Activated CD8-positive, alpha-beta memory T cell treated with anti-CD3 and anti-CD28 coated beads for 36 hours (primary cell): ENCODE data around the gene CEP72. TPM values are rescaled to one million over a fixed set of nuclear protein-coding genes. Genes with fewer than 3 reads are reported as not detected.

Experiments
- CTCF ChIA-PET: fragments of 350-600 bp; sonication (Branson Sonifier 250); formaldehyde crosslinking; loops from one replicate; lab custom pipeline; 2021; ENCODE audit warnings: antibody characterized with exemption; lab: Charles Lee
- POLR2A ChIA-PET: fragments of 350-600 bp; sonication (Branson Sonifier 250); formaldehyde crosslinking; loops from one replicate; lab custom pipeline; 2021; ENCODE audit warnings: antibody characterized with exemption; lab: Charles Lee
- total RNA-seq, 2 experiments: library from RNA; stranded (reverse); gene quantifications; one replicate each; pipeline ENCODE4 v1.2.3, GENCODE V29; 2021

CEP72 gene
- total RNA-seq, 2 experiments from 2014 or later = 21.5 to 23.1 TPM

- POLR2A ChIA-PET = no interaction called here
- CTCF ChIA-PET = no interaction called here
These were observed 52.8 kb downstream of the CEP72 start for GRCh38 chr5:664994-665360.

- ChIA-PET POLR2A (no interaction called here), CTCF (no interaction called here)
These were observed 53.4 kb downstream of the CEP72 start for GRCh38 chr5:665541-665955.

DNA sequence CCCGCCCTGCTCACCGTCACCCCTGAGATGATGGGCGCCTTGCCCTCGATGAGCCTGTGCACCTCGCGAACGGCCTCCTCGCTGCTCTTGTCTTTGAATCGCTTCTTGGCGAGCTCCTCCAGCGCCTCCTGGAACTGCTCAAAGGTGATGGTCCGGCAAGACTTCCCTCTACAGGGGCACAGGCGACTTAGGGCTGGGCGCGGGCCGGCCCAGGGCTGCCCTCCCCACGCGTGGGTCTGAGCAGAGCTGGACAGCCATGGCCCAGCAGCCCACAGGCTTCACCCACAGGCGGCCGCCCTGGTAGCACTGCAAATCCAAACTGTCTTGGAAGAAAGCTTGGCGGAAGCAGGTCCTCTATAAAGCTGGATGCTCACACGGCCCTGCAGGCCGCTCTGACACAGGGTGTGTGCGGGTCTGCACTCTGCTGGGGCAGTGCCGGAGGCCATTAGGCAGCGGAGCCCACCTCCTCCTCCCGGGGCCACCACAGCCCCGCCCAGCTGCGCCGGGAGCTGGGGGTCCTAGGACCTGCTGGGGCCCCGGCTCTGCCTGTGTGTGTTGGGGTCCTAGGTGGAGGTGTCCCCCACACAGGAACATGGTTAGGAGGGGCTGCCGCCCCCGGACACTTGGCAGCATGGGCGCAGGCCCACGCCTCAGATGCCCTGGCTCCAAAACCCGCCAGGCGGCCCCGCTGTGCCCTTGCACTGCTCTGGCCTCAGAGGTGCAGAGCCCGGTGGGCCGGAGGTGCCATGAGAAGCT is 54.0 kb downstream of the CEP72 start:
- CTCF ChIA-PET = no interaction called here
- POLR2A ChIA-PET = no interaction called here

DNA sequence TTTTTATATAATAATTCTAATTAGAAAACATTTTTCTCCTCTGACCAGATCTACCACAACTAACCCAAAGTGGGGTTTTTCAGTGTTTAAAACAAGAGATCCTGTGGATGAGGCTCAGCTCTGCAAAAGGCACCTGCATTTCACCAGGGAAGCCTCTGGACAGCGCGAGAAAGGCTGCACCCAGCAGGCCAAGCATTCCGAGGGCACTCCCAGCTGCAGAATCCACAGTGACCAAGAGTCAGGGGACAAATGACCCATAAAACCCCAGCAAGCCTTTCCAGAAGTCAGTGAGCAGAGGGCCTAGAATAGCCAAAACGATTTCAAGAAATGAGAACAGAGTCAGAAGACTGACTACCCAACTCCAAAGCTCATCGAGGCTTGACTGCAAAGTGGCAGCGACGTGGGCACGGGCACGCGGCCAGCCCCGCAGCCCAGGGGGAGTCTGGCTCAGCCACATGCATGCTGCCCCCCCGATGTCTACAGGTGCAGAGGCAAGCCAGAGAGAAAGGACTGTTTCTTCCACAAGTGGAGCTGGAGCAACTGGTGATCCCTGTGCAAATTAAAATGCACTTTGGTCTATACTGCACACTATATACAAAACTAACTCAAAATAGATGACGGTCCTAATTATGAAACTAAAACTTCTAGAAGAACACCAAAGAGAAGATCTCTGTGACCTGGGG is 54.8 kb downstream of the CEP72 start:
- ChIA-PET POLR2A (no interaction called here), CTCF (no interaction called here)

- POLR2A ChIA-PET = no interaction called here
- CTCF ChIA-PET = interaction anchor here (2.0 to 2.5 kb wide), 2 partner anchors 15 to 234 kb away, joined by 7 to 8 read pairs; no protein-coding TSS in a partner anchor
These were observed 56.3 kb downstream of the CEP72 start for GRCh38 chr5:668283-668995.

GRCh38 chr5:669111-669841 is 57.1 kb downstream of the CEP72 start:
- CTCF ChIA-PET = interaction anchor here (1.2 to 2.5 kb wide), 3 partner anchors 16 to 254 kb away, joined by 3 to 8 read pairs (median 7); no protein-coding TSS in a partner anchor
- POLR2A ChIA-PET = no interaction called here

DNA sequence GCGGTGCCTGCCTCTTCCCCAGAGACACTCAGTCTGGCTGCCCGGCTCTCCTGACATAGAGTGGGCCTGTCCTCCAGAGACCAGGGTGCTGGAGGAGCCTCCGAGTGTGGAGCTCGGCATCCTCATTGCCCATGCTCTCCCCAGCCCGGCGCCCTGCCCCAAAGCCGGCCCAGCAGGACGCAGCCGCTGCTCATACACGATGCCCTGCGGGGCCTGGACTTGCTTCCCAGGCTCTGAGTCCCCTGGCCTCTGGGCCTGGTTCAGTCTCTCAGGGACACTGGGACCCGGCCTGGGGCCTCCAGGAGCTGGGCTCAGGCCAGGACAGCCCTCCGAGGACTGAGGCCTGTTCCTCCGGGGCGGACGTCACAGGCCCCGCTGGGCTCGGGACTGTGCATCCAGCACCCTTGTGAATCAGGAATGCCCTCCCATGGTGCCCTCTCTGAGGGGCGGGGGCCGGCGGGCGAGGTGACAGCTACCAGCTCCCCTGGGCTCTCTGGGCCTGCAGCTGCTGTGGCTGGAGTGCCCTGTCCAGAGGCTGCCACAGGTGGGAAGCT is 57.8 kb downstream of the CEP72 start:
- ChIA-PET CTCF (interaction anchor here (1.2 to 2.5 kb wide), 3 partner anchors 16 to 254 kb away, joined by 3 to 8 read pairs (median 7); no protein-coding TSS in a partner anchor), POLR2A (no interaction called here)

DNA sequence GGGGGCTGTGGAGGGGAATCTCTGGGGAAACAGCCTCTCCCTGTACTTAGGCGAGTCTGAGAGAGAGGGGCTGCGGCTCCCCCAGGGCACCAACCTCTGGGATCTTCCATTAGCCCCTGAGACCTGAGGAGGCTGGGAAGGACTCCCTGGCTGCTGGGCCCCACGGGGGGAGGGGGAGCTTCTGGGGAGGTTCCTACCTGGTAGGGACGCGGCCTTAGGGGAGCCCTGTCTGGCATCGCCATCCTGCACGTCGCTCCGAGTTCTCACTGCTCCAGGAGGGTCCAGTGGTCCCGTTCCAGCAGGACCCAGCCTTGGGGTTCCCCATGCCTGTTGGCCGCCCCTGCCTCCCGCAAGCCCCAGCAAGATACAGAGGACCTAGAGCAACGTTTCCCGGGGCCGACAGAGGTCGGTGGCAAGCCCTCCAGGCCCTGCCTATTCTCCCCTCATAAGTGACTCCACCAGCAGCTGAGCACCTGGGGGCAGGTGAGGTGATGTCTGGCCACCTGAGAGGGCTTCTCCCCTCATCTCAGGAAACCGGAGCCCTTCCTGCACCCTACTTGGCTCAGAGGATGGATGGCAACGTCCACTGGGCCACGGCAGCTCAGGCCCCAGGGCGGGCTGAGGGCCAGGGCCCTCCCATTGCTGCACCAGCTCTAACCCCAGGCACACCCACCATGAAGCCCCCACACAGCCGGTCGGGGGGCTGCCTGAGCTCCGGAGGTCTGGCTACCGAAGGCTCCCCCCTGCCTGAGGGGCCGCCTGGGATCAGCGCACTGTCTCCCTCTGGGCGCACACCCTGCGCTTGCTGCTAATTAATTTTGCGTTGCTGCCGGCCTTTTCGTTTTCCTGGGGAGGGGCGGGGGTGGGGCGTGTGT is 58.5 kb downstream of the CEP72 start:
- ChIA-PET POLR2A (interaction anchor here (0.5 kb wide), 1 partner anchor 59 kb away, joined by 3 read pairs; no protein-coding TSS in a partner anchor), CTCF (interaction anchor here (1.2 to 2.5 kb wide), 3 partner anchors 224 to 253 kb away, joined by 3 to 7 read pairs (median 3); no protein-coding TSS in a partner anchor)

GRCh38 chr5:671459-672328 is 59.6 kb downstream of the CEP72 start:
- ChIA-PET CTCF (interaction anchor here (1.3 kb wide), 1 partner anchor 223 kb away, joined by 3 read pairs; no protein-coding TSS in a partner anchor), POLR2A (interaction anchor here (0.5 kb wide), 1 partner anchor 60 kb away, joined by 3 read pairs; no protein-coding TSS in a partner anchor)

DNA sequence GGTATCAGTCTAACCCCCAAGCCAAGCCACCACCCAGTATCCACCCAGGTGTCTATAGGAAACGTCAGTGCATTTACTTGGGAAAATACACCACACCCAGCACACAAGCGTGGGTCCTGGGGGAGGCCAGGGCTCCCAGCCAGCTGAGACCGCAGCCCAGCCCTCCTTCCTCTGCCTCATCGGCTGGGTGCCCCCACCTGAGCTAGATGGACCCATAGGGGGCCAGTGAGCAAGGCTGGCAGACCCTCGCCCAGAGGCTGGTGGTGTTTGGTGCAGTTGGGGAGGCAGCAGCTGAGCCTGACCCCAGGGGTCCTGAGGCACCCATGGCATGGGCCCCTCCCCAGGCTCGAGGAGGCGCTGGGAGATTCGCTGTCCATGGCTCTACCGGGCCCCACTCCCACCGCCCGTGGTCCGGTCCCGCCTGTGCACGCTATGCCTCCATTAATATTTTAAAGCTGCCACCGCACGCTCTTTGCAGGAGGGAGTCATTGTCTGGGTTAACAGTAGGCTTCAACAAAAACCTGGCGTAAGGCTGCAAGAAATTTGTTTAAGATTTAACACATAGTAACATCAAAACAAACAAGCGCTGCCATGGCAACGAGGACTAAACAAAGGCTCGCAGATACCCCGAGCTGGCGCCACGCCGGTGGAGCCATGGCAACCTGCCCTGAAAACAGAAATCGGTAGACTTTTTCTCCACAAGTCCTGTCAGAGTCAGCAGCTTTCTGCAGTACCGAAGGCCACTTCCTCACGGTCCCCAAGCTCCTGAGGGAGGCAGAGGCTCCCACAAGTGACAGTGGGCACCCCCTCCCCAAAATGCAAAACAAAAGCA is 60.4 kb downstream of the CEP72 start:
- ChIA-PET CTCF (interaction anchor here (1.1 to 1.5 kb wide), 2 partner anchors 220 to 231 kb away, joined by 3 to 5 read pairs; partner anchors contain the start of genes BRD9 and TRIP13), POLR2A (no interaction called here)

GRCh38 chr5:673161-673830 is 61.2 kb downstream of the CEP72 start:
- ChIA-PET CTCF (interaction anchor here (1.1 to 1.5 kb wide), 2 partner anchors 219 to 230 kb away, joined by 3 to 5 read pairs; partner anchors contain the start of genes BRD9 and TRIP13), POLR2A (no interaction called here)

DNA sequence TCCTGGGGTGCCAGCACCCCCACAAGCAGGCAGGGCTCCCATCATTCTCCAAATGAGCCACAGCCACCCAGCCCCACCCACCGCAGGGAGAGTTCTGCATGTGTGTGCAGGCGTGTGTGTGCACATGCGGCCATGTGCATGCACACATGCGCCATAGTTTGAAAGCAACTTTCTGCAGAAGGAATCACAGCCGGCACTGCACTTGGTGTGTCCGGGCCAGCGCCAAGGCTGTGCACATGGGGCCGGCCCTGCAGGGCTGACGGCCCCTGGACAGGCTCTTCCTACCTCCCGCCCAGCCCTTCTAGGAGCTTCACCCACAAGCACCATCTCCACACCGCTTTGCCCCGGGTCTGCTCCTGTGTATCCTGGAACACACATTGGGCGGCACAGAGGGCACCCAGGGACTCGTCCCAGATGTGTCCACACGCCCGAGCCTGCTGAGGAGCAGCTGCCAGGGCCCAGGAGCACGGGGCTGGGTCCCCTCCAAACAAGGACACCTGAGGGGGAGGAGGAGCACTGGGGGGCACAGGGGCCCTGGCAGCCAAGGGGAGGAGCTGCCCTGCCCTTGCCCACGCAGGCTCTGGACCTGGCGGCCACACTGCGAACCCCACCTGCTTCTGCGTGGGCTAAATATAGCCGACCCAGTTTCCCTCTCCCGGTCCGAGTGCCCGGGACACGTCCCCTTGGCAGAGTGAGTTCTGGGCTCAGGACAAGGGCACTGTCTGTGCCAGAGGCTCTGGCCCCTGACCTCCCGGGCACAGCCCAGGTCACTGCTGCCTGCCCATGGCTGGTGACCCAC is 61.9 kb downstream of the CEP72 start:
- CTCF ChIA-PET = interaction anchor here (1.1 to 1.5 kb wide), 2 partner anchors 219 to 229 kb away, joined by 3 to 5 read pairs; partner anchors contain the start of genes BRD9 and TRIP13

DNA sequence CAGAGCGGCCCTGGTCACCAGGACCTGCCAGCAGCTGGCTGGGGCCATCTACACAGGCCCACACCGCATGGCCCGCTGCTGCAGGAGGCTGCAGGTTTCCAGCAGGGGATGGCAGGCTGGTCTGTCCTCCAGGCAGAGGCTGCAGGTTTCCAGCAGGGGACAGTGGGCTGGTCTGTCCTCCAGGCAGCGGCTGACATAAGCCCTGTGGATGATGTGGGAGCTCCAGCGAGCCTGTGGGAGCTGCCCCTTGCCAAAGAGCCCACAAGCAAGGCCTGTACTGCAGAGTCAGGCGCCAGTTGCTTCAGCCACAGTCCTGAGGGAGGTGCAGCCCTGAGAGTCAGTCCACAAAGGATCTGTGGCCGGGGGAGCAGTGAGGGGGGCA is 62.5 kb downstream of the CEP72 start:
- CTCF ChIA-PET = no interaction called here
- POLR2A ChIA-PET = no interaction called here

More for the DNA sequence above, 61.9 kb downstream of the CEP72 start:
- POLR2A ChIA-PET = no interaction called here

GRCh38 chr5:675111-675870 is 63.2 kb downstream of the CEP72 start:
- POLR2A ChIA-PET = no interaction called here
- CTCF ChIA-PET = no interaction called here
